Sigmoid colon (tissue), 4 donors: ENCODE data around the gene VPS8.

Experiments used
- EP300 ChIP-seq, 4 donors: sonication (generic); formaldehyde crosslinking; IDR thresholded peaks; one replicate each; pipeline ENCODE4 v1.6.1; 2017; ENCODE audit warnings: antibody characterized with exemption in 4 of 4
- POLR2A ChIP-seq, 2 donors: fragments of 450-650 bp; IDR thresholded peaks; one replicate each; pipeline ENCODE4 v1.6.1; 2016; ENCODE audit warnings: antibody characterized with exemption in 2 of 2, mild to moderate bottlenecking in 2 of 2, moderate library complexity in 2 of 2
- POLR2AphosphoS5 ChIP-seq, 4 donors: sonication (generic); formaldehyde crosslinking; IDR thresholded peaks; one replicate each; pipeline ENCODE4 v1.6.1; 2017; ENCODE audit warnings: antibody characterized with exemption in 4 of 4
- TF ChIP-seq, protein P1 (sequence below), 4 experiments: fragments of 450-650 bp in 3 of 4; fragments of 200-600 bp in 1 of 4; IDR thresholded peaks; one replicate each; pipeline ENCODE4 v1.5.1; 2016 to 2019; ENCODE audit warnings: antibody characterized with exemption in 4 of 4, mild to moderate bottlenecking in 3 of 4, moderate library complexity in 2 of 4

GRCh38 chr3:184810146-184810545 is 1.8 kb upstream of the VPS8 start:
- TF ChIP-seq POLR2A (IDR thresholded peaks at IDR 0.05), result no peak
- TF ChIP-seq, protein P1, sequence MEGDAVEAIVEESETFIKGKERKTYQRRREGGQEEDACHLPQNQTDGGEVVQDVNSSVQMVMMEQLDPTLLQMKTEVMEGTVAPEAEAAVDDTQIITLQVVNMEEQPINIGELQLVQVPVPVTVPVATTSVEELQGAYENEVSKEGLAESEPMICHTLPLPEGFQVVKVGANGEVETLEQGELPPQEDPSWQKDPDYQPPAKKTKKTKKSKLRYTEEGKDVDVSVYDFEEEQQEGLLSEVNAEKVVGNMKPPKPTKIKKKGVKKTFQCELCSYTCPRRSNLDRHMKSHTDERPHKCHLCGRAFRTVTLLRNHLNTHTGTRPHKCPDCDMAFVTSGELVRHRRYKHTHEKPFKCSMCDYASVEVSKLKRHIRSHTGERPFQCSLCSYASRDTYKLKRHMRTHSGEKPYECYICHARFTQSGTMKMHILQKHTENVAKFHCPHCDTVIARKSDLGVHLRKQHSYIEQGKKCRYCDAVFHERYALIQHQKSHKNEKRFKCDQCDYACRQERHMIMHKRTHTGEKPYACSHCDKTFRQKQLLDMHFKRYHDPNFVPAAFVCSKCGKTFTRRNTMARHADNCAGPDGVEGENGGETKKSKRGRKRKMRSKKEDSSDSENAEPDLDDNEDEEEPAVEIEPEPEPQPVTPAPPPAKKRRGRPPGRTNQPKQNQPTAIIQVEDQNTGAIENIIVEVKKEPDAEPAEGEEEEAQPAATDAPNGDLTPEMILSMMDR (IDR thresholded peaks at IDR 0.05), result no peak
- no peak for TF ChIP-seq POLR2AphosphoS5 (IDR thresholded peaks at IDR 0.05)
- no peak for TF ChIP-seq EP300 (IDR thresholded peaks at IDR 0.05)
